ENCODE results near the gene NPEPPS.
A peak's percentile ranks its signal among the peaks of the same experiment; 100 is the strongest.

The NPEPPS gene

GRCh38 chr17:47663912-47664623 is 133.2 kb downstream of the NPEPPS start:
- DNase-seq (ENCODE audit: low read depth in 2 of 2), result peak; percentile 12 to 41

- no peak for DNase-seq (ENCODE audit: low read depth in 2 of 2)
Observed at GRCh38 chr17:47664624-47664941, 133.7 kb downstream of the NPEPPS start.

GRCh38 chr17:47665655-47666054 is 134.7 kb downstream of the NPEPPS start:
- no peak for DNase-seq (ENCODE audit: low read depth in 2 of 2)

- no peak for DNase-seq (ENCODE audit: low read depth in 2 of 2)
Observed at GRCh38 chr17:47669081-47669480, 138.2 kb downstream of the NPEPPS start.

GRCh38 chr17:47670064-47670463 is 139.2 kb downstream of the NPEPPS start:
- DNase-seq (ENCODE audit: low read depth in 2 of 2), result no peak
